ENCODE measurements around the gene OPN4.

OPN4 gene

DNA sequence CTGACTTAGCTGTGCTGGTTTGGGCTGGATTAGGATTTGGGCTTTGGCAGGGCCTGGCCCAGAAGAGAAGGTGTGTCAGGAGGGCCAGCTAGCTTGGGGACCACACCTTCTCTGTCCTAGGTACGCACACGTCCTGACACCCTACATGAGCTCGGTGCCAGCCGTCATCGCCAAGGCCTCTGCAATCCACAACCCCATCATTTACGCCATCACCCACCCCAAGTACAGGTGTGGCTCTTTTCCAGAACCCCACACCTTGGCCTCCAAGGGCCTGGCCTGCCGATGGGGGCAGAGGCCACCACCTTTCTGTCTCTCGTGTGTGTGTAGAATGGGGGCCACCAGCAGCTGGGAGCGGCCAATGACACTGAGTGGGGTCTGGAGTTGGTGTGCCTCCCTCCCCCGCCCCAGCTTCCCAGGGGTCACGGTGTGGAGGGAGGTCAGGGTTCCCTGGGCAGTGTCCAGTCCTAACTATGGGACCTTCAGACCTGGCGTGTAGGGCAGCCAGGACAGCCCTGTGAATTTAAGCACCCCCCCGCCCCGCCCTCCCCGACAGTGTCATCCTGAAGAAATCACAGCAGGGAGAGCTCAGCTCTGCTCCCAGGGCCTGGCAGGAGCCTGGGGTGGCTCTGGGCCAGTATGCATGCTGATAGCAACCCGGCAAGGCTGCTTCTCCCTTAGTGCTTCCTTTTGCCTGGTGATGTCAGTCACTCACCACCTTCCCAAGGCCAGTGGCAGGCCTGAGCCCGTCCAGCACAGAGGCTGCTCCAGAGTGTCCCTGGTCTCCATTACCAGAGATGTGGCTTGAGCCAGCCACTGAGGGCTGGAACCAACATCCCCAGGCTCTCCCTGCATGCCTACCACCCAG lies 7.0 kb downstream of the OPN4 start:
- DNase-seq (ENCODE audit: insufficient read length, low spot score) (no peak), FAIRE-seq (no peak)

DNA sequence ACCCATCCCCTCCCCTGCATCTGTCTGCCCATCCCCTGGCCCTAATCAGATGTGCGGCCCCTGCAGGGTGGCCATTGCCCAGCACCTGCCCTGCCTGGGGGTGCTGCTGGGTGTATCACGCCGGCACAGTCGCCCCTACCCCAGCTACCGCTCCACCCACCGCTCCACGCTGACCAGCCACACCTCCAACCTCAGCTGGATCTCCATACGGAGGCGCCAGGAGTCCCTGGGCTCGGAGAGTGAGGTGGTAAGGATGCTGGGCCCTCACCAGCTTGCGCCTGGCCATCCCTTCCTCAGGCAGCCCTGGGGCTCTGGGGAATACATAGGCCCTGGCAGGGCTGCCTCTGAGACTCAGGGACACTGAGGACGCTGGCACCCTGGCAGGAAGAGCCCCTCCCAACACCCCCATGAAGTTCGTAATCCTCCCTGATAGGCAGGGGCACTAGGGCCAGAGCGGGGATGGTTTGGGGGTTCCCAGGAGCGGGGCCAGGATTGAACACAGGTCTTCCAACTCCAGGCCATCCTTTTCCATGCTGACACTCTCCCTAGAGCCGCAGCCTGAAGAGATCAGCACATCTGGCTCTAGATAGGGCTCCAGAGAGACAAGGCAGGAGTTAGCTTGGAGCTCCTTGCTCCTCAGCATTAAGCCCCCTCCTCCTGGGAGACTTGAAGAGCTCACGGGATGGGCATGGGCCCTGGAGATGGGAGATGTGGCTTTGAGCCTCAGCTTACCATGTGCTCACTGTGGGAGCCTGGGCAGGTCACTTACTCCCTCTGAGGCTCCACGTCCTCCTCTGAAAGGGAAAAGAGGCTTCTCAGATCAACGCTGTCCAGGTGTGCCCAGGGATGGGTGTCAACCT lies 8.1 kb downstream of the OPN4 start:
- no peak for FAIRE-seq
- DNase-seq (ENCODE audit: insufficient read length, low spot score), result no peak

DNA sequence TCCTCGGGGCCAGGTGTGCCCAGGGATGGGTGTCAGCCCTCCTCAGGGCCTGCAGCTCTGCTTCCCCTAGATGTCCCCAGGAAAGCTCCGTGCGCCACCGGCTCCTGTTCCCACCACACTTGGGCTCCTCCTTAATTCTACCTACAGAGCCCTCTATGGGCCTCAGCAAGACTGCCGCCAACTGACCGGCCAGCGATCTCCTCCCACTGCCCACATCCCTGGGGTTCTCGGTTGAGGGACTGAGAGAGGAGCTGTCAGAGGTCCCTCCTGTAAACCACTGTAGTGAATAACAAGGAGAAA lies 8.6 kb downstream of the OPN4 start:
- FAIRE-seq (no peak), DNase-seq (ENCODE audit: insufficient read length, low spot score) (no peak)

DNA sequence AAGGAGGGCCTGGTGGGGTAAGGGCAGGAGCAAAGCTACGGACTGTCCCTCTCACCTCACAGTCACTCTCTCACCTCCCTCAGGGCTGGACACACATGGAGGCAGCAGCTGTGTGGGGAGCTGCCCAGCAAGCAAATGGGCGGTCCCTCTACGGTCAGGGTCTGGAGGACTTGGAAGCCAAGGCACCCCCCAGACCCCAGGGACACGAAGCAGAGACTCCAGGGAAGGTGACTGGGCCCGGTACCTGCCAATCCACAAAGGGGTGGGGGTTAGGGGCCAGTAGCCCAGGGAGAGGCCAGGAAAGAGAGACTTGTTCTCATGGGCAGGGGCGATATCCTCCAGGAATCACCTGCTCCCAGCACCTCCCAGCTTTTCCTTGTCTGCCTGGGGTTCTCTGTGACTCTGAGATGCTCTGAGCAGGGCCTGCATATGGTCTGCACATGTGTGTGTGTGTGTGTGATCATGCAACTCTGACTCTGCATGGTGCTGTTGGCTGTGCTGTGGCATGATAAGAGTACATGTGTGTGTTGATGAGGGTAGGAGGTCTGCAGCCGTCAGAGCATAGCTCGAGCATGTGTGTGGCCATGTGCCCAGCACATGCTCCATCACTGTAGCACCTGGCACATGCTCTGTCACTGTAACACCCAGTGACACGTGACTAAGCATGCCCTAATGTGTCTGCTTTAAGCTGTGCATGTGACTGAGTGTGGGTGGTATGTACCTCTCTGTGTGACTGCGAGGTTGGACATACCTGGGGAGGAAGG lies 9.4 kb downstream of the OPN4 start:
- FAIRE-seq (no peak), DNase-seq (ENCODE audit: insufficient read length, low spot score) (no peak)

DNA sequence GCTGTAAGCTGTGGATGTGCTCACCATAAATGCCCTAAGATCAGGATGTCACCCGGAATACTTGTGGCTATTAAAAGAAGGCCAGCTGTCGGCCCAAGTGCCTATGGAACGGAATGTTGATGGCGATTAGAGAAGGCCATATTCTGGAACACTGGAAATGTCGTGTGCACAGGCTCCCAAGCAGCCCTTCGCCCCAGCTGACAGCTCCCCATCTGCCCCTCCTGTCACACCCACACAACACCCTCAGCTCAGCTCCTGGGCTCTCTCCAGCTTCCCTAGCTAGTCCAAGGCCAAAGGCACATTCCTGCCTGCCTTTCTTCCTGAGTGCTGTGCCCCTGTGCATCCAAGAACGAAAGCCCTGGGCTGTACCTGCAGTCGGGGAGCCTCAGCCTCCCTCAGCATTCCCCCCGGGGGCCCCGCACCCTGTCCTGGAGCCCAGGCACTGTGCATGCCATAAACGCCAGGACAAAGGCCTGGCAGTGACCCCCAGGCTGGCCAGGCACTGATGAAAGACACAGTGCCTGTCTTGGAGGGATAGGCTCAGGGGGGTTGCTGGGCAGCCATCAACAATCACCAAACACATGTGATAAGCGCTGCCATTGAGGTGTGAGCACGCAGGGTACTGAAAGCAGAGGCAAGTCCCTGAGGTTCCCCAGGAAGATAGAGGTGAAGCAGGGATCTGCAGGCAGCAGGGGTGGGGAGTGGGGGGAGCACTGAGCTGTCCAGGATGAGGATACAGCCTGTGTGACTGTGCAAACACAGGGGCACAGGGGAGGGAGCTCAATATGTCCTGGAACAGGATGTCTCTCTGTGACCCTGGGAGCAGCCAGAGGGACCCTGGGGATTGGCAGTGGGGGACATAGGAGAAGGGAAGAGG lies 10.2 kb downstream of the OPN4 start:
- DNase-seq (ENCODE audit: insufficient read length, low spot score) (no peak), FAIRE-seq (no peak)

DNA sequence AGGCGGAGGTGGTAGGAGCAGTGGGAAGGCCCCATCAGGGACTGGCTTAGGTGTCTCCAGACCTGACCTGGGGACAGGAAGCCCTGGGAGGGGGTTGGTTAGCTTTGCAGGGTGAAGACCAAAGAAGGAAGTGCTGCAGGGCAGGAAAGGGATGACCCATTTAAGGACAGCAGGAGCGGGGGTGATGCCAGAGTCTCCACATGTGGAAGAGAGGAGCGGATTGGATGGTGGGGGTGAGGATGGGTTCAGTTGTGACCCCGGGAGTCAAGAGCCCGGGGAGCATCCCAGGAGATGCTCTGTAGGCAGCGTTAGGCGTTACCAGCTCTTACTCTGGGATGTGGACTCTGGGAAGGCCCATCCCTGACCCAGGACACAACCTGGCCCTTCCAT lies 10.9 kb downstream of the OPN4 start:
- DNase-seq (ENCODE audit: insufficient read length, low spot score), result no peak
- no peak for FAIRE-seq

DNA sequence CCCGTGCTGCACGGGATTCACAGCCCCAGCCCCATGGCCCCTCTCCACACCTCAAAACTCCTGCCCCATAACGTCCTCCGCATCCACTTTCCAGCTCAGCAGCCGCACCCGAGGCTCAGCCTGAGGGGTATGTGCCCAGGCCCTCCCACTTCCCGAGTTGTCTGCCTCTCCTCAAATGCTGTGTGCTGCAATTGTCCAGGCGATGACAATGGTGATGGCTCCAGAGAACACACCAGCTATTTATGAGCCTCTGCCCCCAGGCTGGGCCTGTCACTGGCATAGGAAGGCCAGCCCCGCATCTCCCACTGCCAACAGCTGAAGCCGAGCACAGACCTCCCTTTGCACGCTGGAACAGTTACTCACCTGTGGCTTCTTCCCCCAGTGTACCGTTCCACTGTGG lies 11.5 kb downstream of the OPN4 start:
- DNase-seq (ENCODE audit: insufficient read length, low spot score), result no peak
- FAIRE-seq, result no peak

DNA sequence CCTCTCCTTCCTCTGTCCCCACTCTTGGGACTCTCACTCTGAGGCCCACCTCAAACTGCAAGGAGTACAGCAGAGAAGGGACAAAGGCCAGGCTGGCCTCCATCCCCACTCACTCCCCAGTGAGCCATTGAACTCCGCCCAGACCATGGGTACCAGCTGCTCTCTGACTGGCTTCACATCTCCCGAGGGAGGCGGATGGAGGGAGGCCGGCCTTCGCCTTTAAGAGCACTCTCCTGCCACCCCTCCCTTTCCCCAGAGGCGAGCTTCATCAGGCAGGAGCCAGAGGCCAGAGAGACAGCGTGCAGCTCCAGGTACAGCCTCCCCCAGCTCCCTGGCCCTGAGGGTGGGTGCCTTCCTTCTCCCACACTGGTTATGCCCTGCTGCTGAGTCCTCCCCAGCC lies 12.2 kb downstream of the OPN4 start:
- DNase-seq (ENCODE audit: insufficient read length, low spot score) (no peak), FAIRE-seq (no peak)

DNA sequence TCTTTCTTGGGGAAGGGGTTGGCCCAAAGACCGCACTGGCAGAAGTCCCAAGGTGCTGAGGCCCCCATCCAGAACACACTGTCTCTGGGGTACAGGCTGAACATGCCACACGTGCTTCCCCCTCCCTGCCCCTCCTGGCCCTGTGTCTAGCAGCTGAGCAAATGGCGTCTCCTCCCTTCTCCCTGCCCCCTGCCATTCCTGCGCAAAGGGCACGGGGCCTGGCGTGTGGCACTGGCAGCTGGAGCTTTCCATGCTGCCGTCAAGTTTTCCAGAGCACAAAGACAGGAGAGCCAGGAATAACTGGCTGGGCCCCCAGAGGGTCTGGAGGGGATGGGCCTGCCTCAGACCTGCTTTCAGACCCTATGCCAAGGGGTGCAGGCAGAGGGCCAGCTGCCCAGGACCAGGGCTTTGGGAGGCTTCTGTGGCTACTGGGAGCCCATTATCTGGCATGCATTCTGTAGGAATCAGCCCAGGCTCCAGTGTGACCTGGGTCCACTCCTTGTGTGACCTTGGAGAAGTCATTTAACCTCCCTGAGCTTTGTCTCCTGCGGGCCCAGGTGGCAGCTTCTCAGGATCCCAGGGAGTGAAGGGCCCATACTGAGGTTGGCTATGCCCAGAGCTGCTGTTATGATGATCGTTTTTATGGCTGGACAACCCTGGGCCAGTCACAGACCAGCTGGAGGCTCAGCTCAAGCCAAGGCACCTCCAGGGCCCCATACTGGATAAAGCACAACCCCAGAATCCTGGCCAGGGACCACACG lies 13.3 kb downstream of the OPN4 start:
- DNase-seq (ENCODE audit: insufficient read length, low spot score) (no peak), FAIRE-seq (no peak)

DNA sequence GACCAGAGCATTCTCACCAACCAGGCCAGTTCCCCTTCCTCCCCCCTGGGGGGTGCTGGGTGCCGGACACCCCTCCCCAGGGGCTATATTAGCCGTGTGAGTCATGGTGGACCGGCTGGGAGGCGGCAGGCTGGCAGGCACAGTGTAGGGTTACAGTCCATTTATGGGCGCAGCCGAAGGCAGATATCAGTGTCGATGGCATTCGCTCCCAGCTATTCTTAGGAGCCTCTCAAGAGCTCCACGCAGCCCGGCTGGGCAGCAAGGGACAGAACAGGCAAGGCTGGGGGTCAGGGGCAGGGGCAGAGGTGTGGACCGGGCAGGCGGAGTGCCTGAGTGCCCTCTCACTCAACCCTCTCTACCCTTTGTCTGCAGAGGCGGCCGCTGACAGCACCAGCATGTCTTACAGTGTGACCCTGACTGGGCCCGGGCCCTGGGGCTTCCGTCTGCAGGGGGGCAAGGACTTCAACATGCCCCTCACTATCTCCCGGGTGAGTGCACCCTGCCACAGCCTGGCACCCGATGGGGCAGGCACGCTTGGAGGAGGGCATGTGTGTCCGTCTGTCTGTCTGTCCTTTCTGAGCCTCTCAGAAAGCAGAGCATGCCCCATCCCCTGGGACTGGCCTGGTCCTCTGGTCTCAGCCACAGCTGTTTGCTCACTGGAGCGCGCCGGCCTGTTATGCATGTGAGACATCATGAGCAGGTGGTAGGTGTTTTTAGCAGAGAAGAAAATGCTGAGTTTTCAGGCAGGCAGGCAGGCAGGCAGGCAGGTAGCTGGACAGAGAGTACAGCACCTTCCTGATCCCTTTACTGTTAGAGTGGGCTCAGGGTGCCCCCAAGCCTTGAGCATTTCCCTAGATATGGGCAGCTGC lies 14.2 kb downstream of the OPN4 start, which contains the start of gene LDB3:
Gene LDB3 (plus strand): TSS at position 215 of the 869 bp plus-strand sequence. CDS start 181 bp downstream, at position 396.
- DNase-seq (ENCODE audit: insufficient read length, low spot score) (peak; percentile 60), FAIRE-seq (no peak)

DNA sequence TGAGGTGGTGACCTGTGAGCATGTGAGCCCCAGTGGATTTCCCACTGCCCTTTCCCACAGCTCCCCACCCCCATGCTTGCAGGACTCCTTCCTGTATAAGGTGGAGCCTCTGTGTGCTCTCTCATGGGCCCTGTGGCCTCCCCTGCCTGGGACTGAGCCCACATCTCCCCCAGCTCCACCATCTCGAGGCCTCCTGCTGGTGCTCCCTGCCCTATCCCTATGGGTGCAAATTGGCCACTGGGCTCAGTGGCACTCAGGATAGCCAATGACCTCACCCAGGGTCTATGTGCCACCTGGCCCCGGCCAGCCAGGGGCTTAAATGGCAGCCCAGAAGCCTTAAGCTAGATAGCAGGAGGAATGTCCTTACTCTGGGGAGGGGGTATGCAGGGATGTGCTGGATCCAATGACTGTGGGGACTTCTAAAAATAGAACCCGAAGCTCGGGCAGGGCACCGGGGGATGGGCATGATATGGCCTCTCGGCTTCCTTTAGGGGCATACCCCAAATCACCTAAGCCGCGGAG lies 16.0 kb downstream of the OPN4 start:
- DNase-seq (ENCODE audit: insufficient read length, low spot score) (no peak), FAIRE-seq (no peak)

DNA sequence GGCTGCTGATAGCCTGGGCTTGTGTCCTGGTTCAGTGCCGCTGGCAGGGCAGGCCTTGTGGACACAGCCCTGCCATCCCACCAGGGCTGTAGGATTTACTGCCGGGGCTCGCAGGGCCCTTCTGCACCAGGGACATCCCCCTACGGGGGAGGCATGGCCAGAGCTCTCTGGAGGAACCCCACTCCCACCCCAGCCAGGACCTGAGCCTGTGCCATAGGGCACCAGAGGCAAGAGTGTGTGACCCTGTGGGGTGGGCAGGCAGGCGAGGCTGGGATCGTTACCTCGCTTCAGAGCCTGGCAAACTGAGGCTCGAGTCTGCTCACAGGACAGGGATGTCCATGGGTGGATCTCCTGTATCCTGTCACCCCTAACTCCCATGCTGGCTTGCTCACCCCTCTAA lies 16.5 kb downstream of the OPN4 start:
- no peak for DNase-seq (ENCODE audit: insufficient read length, low spot score)
- FAIRE-seq, result no peak

DNA sequence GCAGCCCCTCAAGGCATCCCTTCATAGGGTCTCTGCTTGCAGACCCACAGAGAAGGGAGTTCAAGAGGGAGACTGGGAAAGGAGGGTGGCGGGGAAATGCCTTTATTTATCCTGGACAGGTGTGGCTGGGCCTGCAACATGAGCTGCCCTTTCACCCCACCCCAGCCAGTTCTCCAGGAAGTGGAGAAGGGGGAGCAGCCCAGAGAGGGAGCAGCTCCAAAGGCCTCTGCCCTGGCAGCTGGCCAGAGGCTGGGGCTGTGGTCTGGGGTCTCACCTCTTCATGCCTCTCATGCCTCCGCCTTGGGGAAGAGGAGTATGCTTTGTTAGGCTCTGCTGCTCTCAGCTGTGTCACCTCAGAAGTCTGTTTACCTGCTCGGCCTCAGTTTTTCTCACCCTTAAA lies 17.1 kb downstream of the OPN4 start:
- DNase-seq (ENCODE audit: insufficient read length, low spot score) (no peak), FAIRE-seq (no peak)

DNA sequence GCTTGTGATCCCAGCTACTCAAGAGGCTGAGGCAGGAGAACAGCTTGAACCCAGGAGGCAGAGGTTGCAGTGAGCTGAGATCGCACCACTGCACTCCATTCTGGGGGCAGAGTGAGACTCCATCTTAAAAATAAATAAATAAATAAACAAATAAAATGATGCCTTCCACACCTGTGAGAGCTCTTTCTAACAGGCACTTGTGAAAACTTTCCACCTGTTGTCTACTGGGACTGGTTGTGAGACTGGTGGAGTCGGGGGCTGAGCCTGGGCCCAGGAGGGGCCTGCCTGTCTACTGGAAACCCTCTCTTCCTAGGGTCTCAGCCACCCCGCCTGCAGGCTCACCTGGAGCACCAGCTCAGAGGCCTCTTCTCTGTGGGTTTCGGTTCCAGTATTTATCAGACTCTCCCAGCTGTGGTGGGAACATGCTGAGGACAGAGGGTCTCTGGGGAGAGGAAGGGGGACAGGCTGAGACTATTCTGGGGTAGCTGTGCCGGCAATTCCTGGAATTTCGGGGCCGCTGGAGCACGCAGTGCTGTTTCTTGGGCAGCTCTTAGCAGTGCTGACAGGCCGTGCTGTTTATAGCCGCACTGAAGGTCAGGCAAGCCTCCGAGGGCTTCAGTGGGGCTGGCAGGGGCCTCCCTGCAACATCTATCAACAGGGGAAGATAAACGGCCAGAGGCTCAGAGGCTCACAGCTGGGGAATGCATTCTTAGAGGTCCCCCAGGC lies 17.8 kb downstream of the OPN4 start:
- DNase-seq (ENCODE audit: insufficient read length, low spot score), result no peak
- FAIRE-seq, result no peak

DNA sequence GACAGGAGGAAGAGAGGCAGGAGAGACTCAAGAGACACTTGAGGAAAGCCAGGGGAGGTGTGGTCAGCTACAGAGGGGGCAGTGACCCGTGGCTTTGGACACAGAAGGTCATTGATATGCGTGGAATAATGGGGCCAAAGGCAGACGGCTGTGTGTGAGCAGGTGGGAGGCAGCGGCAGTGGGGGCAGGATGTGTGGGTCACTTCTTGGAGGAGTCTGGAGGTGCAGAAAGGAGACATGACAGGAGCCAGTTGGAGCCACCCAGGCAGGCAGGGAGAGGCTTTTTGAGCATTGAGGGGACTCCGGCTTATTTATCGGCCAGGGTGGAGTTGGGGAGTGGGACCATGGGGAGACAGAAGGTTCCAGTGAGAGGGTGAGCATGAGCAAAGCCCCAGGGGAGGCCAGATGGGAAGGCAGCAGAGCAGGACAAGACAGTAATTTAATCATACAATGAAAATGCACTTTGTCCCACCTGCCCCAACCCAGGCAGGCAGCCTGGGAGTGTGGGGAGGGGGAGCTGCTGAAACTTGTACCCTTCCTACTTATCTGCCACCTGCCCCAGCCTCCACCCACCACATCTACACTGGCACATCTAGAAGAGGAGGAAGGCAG lies 19.0 kb downstream of the OPN4 start:
- DNase-seq (ENCODE audit: insufficient read length, low spot score) (no peak), FAIRE-seq (no peak)

DNA sequence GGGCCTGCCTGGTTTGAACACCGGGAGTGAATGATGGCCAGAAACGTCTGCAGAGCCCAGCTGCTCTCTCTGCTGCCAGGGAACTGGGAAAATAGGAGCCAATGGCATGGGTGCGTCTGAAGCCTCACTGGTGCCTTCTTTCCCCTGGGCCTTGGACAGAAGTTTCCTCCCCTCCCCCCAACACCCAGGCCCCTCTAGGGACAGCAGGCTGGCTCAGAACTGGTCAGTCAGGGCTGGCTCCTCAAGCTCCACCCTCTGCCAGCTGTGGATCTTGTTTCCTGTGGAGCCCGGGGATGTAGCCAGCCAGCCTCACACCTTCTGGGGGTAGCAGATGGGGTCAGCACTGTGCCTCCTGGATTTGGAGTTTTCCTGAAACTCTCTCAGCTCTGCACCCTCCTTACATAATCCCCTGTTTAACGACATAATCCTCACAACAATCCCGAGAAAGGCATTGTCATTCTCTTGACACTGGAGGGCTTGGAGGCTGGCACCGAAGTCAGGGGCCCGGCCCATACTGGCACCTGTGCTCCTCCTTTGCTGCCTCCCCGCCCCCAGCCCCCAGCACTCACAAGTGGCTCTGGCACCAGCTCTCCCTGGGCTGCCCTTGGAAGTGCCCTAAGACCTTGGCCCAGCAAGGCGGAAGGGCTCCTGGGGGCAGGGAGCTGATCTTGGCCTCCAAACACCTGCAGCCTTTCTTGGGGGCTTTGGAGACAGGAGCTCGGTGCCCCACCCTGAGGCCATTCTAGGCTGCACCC lies 19.7 kb downstream of the OPN4 start:
- DNase-seq (ENCODE audit: insufficient read length, low spot score) (no peak), FAIRE-seq (no peak)

DNA sequence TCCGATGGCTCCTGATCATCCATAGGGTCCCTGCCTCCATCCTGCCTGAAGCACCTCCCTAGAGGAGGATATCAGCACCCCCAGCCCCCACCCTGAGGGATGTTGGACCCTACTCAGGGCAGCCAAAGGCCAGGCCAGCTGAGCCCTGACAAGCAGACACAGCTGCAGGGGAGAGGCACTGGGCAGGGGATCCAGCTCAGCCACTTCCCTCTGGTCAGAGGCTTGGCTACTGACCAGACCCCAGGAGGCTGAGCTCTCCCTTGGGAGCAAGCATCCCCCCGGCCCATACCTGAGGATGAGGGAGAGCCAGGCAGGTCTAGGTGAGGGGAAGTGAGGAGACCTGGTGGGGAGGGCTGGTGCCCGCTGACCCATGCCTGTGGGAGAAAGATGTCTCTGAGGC lies 20.6 kb downstream of the OPN4 start:
- FAIRE-seq, result no peak
- no peak for DNase-seq (ENCODE audit: insufficient read length, low spot score)

Measured in GM19239 (cell line).